K562 (cell line): ENCODE results near the gene PLAC1. TPM values are rescaled to one million over a fixed set of nuclear protein-coding genes. Genes with fewer than 3 reads are reported as not detected.

ENCODE experiments used
- ATAC-seq: fragments of 200-7000 bp; cut with Tn5 transposase; 3 replicates; pipeline ENCODE4 v1.9.1; 2020; ENCODE audit warnings: moderate library complexity
- BruUV-seq: library from RNA; stranded (reverse); fragments of 400-500 nt; replicated peaks from 2 replicates; lab custom pipeline; 2021; lab: Mats Ljungman, UMichigan
- CTCF ChIA-PET: fragments of 300-600 bp; formaldehyde crosslinking; extraction: SDS; loops from one replicate; lab custom pipeline; 2021; ENCODE audit warnings: low intra/inter-chr PET ratio; lab: Yijun Ruan, JAX
- POLR2A ChIA-PET: fragments of 300-600, 350-650 bp; sonication (Branson Sonifier 250); formaldehyde crosslinking; extraction: SDS; loops from one replicate; lab custom pipeline; 2021; ENCODE audit warnings: antibody characterized with exemption, inconsistent platforms; lab: Yijun Ruan, JAX
- DNase-seq, 4 experiments: peaks; one replicate each; pipeline versions ENCODE4 v3.0.0 to v3.0.0-alpha.2; 2011 to 2018; ENCODE audit warnings: low spot score in 3 of 4, mixed read lengths in 3 of 4; ENCODE audit errors: extremely low read depth in 1 of 4
- FAIRE-seq: peaks from 2 replicates; lab custom pipeline; 2011; peaks lifted over from hg19 to GRCh38; lab: Jason Lieb, UNC
- H2AFZ ChIP-seq: 2 replicates; pipeline ENCODE4 v1.6.0; 2011; ENCODE audit warnings: low read depth, low read length, control low read depth, inconsistent platforms
- H3K27ac ChIP-seq: fragments of 200-600 bp; 3 replicates; pipeline ENCODE4 v1.8.0; 2011; ENCODE audit warnings: low read depth, mild to moderate bottlenecking, control low read depth, inconsistent platforms, low read length, moderate library complexity, mixed read lengths; ENCODE audit errors: extremely low read depth
- H3K27me3 ChIP-seq, 2 experiments: fragments of 300-600 bp in 1 of 2; 2 replicates in 1 of 2; 3 replicates in 1 of 2; pipeline versions ENCODE4 v1.6.0 to v1.8.0; 2011; ENCODE audit warnings: inconsistent platforms in 2 of 2, low read length in 2 of 2, mild to moderate bottlenecking in 1 of 2, mixed read lengths in 1 of 2, moderate library complexity in 1 of 2; ENCODE audit not compliant: control insufficient read depth in 2 of 2, insufficient read depth in 2 of 2
- H3K36me3 ChIP-seq: fragments of 300-600 bp; 3 replicates; pipeline ENCODE4 v1.8.0; 2011; ENCODE audit warnings: mild to moderate bottlenecking, low read length, inconsistent platforms; ENCODE audit not compliant: control insufficient read depth, insufficient read depth
- H3K4me1 ChIP-seq, 2 experiments: fragments of 200-600 bp in 1 of 2; replicated peaks in 1 of 2; 2 replicates in 1 of 2; 3 replicates in 1 of 2; pipeline versions ENCODE4 v1.5.1 to v1.8.0; 2011; ENCODE audit warnings: inconsistent platforms in 2 of 2, low read length in 2 of 2, mild to moderate bottlenecking in 1 of 2, mixed read lengths in 1 of 2, moderate library complexity in 1 of 2; ENCODE audit not compliant: control insufficient read depth in 2 of 2, insufficient read depth in 2 of 2
- H3K4me2 ChIP-seq: 2 replicates; pipeline ENCODE4 v1.6.1; 2011; ENCODE audit warnings: low read length, control low read depth, inconsistent platforms, mixed read lengths; ENCODE audit not compliant: insufficient read depth
- H3K4me3 ChIP-seq: fragments of 200-600 bp; sonication (generic), shearing (Covaris generic); 2 replicates; pipeline ENCODE4 v1.5.1; 2016; ENCODE audit warnings: control low read depth, inconsistent platforms
- H3K79me2 ChIP-seq: fragments of 200-600 bp; 3 replicates; pipeline ENCODE4 v1.8.0; 2011; ENCODE audit warnings: low read length, inconsistent platforms; ENCODE audit not compliant: control insufficient read depth, insufficient read depth
- H3K9ac ChIP-seq, 2 experiments: 2 replicates each; pipeline versions ENCODE4 v1.6.0 to v1.6.1; 2011; ENCODE audit warnings: low read depth in 2 of 2, low read length in 2 of 2, control low read depth in 1 of 2, inconsistent platforms in 1 of 2, mild to moderate bottlenecking in 1 of 2, mixed read lengths in 1 of 2; ENCODE audit not compliant: insufficient read depth in 1 of 2
- H3K9me1 ChIP-seq: one replicate; pipeline ENCODE4 v1.6.0; 2011; ENCODE audit warnings: inconsistent platforms, mild to moderate bottlenecking, low read length, moderate library complexity; ENCODE audit not compliant: control insufficient read depth, insufficient read depth
- H3K9me3 ChIP-seq: replicated peaks from 2 replicates; pipeline ENCODE4 v1.5.1; 2011; ENCODE audit warnings: low read depth, low read length, inconsistent platforms; ENCODE audit not compliant: control insufficient read depth, insufficient read depth
- H4K20me1 ChIP-seq: replicated peaks from 2 replicates; pipeline ENCODE4 v1.6.1; 2011; ENCODE audit warnings: low read length, inconsistent platforms, mixed read lengths; ENCODE audit not compliant: control insufficient read depth, insufficient read depth
- CREBBP ChIP-seq: IDR thresholded peaks from one replicate; pipeline ENCODE4 v1.6.1; 2012; ENCODE audit warnings: low read depth, mild to moderate bottlenecking, control low read depth, inconsistent platforms, low read length
- NCOR1 ChIP-seq: fragments of 450-650 bp; IDR thresholded peaks from 2 replicates; pipeline ENCODE4 v1.6.1; 2016; ENCODE audit warnings: mild to moderate bottlenecking, moderate library complexity
- RBBP5 ChIP-seq: fragments of 200-600 bp; sonication (generic); IDR thresholded peaks from 2 replicates; pipeline ENCODE4 v1.6.1; 2012; ENCODE audit warnings: borderline replicate concordance, mild to moderate bottlenecking, low read length, control low read depth, inconsistent platforms; ENCODE audit not compliant: insufficient read depth, poor library complexity, severe bottlenecking
- SRSF7 ChIP-seq: fragments of 200-400 bp; formaldehyde crosslinking; optimal IDR thresholded peaks from 2 replicates; pipeline ENCODE3; 2017; ENCODE audit warnings: mild to moderate bottlenecking, low read depth, low read length
- TCF7L2 ChIP-seq: fragments of 150-350 bp; IDR thresholded peaks from 2 replicates; pipeline ENCODE4 v1.6.1; 2016; ENCODE audit warnings: low read depth, mild to moderate bottlenecking, low read length, moderate library complexity
- ZNF347 ChIP-seq: fragments of 450-650 bp; formaldehyde crosslinking; IDR thresholded peaks from 2 replicates; pipeline ENCODE4 v1.4.0; 2020; ENCODE audit warnings: low read depth, mild to moderate bottlenecking, moderate library complexity
- ZNF717 ChIP-seq: fragments of 250-450 bp; sonication (Bioruptor Pico); IDR thresholded peaks from 2 replicates; pipeline ENCODE4 v1.5.0; 2021
- WGBS: fragments of 100-300 bp; shearing (Covaris generic); methylation state at CpG from one replicate; pipeline ENCODE4 v1.1.6; 2016; ENCODE audit warnings: low coverage, mixed read lengths; ENCODE audit not compliant: insufficient coverage; ENCODE audit errors: missing lambda C conversion rate; 5-methylcytosine and 5-hydroxymethylcytosine counted together
- in situ Hi-C: fragments of 300-500 bp; cut with MboI; formaldehyde crosslinking; loops from 4 replicates; pipeline ENCODE4 v1.15.0; 2018; ENCODE audit warnings: inconsistent platforms, mixed read lengths
- intact Hi-C: fragments of 100-400 bp; cut with micrococcal nuclease; formaldehyde crosslinking; loops from 2 replicates; pipeline ENCODE4 v1.14.2; 2022
- polyA plus RNA-seq, 8 experiments: library from polyadenylated mRNA; depleted of rRNA in 4 of 8; stranded (reverse) in 5 of 8; unstranded in 3 of 8; fragments of >200 nt; fragmentation: Nextera tagmentation in 2 of 8; fragmentation: Illumina TruSeq in 1 of 8; extraction: Ambion mirVana in 2 of 8; extraction: Trizol in 1 of 8; gene quantifications; 2 replicates each; pipeline versions ENCODE4 v1.2.1 to v1.2.3, GENCODE V29; 2011 to 2014; ENCODE audit warnings: inconsistent platforms in 1 of 8, missing spikeins in 1 of 8
- total RNA-seq, 7 experiments: library from RNA; depleted of rRNA in 6 of 7; stranded (reverse); fragments of >200 nt in 6 of 7; fragmentation: Illumina TruSeq in 2 of 7; extraction: Trizol in 2 of 7; gene quantifications; 2 replicates each; pipeline versions ENCODE4 v1.2.1 to v1.2.3, GENCODE V29; 2011 to 2021; ENCODE audit warnings: low replicate concordance in 1 of 7
- TF ChIP-seq, protein P1 (sequence below): fragments of 250-450 bp; sonication (Bioruptor Pico); IDR thresholded peaks from 2 replicates; pipeline ENCODE4 v1.4.0; 2020
- TF ChIP-seq, protein P2 (sequence below): sonication (generic); formaldehyde crosslinking; IDR thresholded peaks from 2 replicates; pipeline ENCODE4 v1.8.0; 2023; ENCODE audit warnings: mild to moderate bottlenecking, missing genetic modification reagents
- TF ChIP-seq, protein P3 (sequence below): fragments of 450-650 bp; IDR thresholded peaks from 2 replicates; pipeline ENCODE4 v1.6.1; 2017; ENCODE audit warnings: mild to moderate bottlenecking, moderate library complexity

The PLAC1 gene
- total and polyA plus RNA-seq, 9 of the 15 experiments (the other 6 are each of a cell fraction or from before 2014, with no cell fraction given) = 0.82 to 9.1 (median 1.7) TPM

DNA sequence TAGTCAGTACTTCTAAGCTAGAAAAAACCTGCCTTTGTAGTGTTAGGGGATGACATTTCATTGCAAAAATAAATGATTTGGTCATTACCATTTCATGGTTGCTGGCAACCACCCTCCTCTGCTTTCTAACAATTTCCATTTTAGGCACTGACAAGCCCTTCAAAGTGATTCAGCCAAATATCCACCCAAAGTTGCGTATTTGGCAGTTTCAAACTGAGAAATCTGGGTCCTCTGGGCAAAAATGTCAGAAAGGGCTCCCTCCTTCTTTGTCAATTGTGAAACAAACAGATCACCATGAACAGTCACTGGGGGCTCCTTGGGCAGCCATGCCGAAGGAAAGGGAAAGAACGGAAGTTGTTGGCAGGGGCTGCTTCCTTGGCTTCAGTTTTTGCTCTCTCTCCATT lies 33.0 kb downstream of the PLAC1 start:
- 45% methylated on average over 3 of the region's 3 CpGs for WGBS
- no peaks in the 10 kb centered on the region; a peak in 1 of 5 replicates for H3K27me3 ChIP-seq
- no peak overlapping the region for H3K4me3 ChIP-seq
- DNase-seq (no peak), ATAC-seq (no peak), FAIRE-seq (no peak)
- no TSS peak for BruUV-seq
- intact Hi-C loops = no loop called here
- H3K79me2 ChIP-seq = no peaks in the 10 kb centered on the region
- peaks cover 0 to 23% of the 10 kb centered on the region in 2 experiments; a peak in 4 of 5 replicates for H3K4me1 ChIP-seq
- no peak overlapping the region for H3K27ac ChIP-seq
- no peaks in the 10 kb centered on the region for H3K9me3 ChIP-seq
- H3K4me2 ChIP-seq = no peak overlapping the region
- H3K9me1 ChIP-seq = no peaks in the 10 kb centered on the region
- no peak overlapping the region for H3K9ac ChIP-seq
- H2AFZ ChIP-seq = no peak overlapping the region
- in situ Hi-C loops = no loop called here
- H3K36me3 ChIP-seq = no peaks in the 10 kb centered on the region
- H4K20me1 ChIP-seq = no peaks in the 10 kb centered on the region
- CTCF ChIA-PET = no interaction called here
- POLR2A ChIA-PET = no interaction called here
- TF ChIP-seq ZNF717 (no peak), NCOR1 (no peak), SRSF7 (no peak), ZNF347 (no peak), TCF7L2 (no peak), CREBBP (no peak), RBBP5 (no peak)
- TF ChIP-seq, protein P1, sequence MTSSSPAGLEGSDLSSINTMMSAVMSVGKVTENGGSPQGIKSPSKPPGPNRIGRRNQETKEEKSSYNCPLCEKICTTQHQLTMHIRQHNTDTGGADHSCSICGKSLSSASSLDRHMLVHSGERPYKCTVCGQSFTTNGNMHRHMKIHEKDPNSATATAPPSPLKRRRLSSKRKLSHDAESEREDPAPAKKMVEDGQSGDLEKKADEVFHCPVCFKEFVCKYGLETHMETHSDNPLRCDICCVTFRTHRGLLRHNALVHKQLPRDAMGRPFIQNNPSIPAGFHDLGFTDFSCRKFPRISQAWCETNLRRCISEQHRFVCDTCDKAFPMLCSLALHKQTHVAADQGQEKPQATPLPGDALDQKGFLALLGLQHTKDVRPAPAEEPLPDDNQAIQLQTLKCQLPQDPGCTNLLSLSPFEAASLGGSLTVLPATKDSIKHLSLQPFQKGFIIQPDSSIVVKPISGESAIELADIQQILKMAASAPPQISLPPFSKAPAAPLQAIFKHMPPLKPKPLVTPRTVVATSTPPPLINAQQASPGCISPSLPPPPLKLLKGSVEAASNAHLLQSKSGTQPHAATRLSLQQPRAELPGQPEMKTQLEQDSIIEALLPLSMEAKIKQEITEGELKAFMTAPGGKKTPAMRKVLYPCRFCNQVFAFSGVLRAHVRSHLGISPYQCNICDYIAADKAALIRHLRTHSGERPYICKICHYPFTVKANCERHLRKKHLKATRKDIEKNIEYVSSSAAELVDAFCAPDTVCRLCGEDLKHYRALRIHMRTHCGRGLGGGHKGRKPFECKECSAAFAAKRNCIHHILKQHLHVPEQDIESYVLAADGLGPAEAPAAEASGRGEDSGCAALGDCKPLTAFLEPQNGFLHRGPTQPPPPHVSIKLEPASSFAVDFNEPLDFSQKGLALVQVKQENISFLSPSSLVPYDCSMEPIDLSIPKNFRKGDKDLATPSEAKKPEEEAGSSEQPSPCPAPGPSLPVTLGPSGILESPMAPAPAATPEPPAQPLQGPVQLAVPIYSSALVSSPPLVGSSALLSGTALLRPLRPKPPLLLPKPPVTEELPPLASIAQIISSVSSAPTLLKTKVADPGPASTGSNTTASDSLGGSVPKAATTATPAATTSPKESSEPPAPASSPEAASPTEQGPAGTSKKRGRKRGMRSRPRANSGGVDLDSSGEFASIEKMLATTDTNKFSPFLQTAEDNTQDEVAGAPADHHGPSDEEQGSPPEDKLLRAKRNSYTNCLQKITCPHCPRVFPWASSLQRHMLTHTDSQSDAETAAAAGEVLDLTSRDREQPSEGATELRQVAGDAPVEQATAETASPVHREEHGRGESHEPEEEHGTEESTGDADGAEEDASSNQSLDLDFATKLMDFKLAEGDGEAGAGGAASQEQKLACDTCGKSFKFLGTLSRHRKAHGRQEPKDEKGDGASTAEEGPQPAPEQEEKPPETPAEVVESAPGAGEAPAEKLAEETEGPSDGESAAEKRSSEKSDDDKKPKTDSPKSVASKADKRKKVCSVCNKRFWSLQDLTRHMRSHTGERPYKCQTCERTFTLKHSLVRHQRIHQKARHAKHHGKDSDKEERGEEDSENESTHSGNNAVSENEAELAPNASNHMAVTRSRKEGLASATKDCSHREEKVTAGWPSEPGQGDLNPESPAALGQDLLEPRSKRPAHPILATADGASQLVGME (CRISPR knock-in tag) = no peak
- TF ChIP-seq, protein P2, sequence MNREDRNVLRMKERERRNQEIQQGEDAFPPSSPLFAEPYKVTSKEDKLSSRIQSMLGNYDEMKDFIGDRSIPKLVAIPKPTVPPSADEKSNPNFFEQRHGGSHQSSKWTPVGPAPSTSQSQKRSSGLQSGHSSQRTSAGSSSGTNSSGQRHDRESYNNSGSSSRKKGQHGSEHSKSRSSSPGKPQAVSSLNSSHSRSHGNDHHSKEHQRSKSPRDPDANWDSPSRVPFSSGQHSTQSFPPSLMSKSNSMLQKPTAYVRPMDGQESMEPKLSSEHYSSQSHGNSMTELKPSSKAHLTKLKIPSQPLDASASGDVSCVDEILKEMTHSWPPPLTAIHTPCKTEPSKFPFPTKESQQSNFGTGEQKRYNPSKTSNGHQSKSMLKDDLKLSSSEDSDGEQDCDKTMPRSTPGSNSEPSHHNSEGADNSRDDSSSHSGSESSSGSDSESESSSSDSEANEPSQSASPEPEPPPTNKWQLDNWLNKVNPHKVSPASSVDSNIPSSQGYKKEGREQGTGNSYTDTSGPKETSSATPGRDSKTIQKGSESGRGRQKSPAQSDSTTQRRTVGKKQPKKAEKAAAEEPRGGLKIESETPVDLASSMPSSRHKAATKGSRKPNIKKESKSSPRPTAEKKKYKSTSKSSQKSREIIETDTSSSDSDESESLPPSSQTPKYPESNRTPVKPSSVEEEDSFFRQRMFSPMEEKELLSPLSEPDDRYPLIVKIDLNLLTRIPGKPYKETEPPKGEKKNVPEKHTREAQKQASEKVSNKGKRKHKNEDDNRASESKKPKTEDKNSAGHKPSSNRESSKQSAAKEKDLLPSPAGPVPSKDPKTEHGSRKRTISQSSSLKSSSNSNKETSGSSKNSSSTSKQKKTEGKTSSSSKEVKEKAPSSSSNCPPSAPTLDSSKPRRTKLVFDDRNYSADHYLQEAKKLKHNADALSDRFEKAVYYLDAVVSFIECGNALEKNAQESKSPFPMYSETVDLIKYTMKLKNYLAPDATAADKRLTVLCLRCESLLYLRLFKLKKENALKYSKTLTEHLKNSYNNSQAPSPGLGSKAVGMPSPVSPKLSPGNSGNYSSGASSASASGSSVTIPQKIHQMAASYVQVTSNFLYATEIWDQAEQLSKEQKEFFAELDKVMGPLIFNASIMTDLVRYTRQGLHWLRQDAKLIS = no peak
- TF ChIP-seq, protein P3, sequence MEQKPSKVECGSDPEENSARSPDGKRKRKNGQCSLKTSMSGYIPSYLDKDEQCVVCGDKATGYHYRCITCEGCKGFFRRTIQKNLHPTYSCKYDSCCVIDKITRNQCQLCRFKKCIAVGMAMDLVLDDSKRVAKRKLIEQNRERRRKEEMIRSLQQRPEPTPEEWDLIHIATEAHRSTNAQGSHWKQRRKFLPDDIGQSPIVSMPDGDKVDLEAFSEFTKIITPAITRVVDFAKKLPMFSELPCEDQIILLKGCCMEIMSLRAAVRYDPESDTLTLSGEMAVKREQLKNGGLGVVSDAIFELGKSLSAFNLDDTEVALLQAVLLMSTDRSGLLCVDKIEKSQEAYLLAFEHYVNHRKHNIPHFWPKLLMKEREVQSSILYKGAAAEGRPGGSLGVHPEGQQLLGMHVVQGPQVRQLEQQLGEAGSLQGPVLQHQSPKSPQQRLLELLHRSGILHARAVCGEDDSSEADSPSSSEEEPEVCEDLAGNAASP = no peak
